GM12878 (cell line): Measurements from ENCODE around the gene ACTL8. TPM values are rescaled to one million over a fixed set of nuclear protein-coding genes. Genes with fewer than 3 reads are reported as not detected.

ENCODE experiments used
- ATAC-seq: fragments of 200-7000 bp; cut with Tn5 transposase; 3 replicates; pipeline ENCODE4 v1.9.1; 2020; ENCODE audit warnings: mild to moderate bottlenecking, moderate library complexity
- BruUV-seq: library from RNA; stranded (reverse); fragments of 400-500 nt; replicated peaks from 2 replicates; lab custom pipeline; 2021; lab: Mats Ljungman, UMichigan
- CTCF ChIA-PET: fragments of 300-600 bp; sonication (Branson Sonifier 250); formaldehyde crosslinking; extraction: SDS; loops from one replicate; lab custom pipeline; 2021; ENCODE audit warnings: inconsistent platforms; lab: Yijun Ruan, JAX
- POLR2A ChIA-PET: fragments of 350-600 bp; formaldehyde crosslinking; extraction: SDS; loops from one replicate; lab custom pipeline; 2021; ENCODE audit warnings: inconsistent platforms; lab: Charles Lee
- RAD21 ChIA-PET: fragments of 300-600 bp; sonication (Branson Sonifier 250); formaldehyde crosslinking; loops from one replicate; lab custom pipeline; 2023; ENCODE audit warnings: antibody characterized with exemption; ENCODE audit not compliant: unreplicated experiment; lab: Charles Lee
- SMC1A ChIA-PET: fragments of 300-600 bp; sonication (Branson Sonifier 250); formaldehyde crosslinking; loops from one replicate; lab custom pipeline; 2023; ENCODE audit not compliant: unreplicated experiment, uncharacterized antibody; lab: Charles Lee
- DNase-seq: peaks from one replicate; pipeline ENCODE4 v3.0.0-alpha.2; 2011; ENCODE audit warnings: low read depth, low spot score
- FAIRE-seq: peaks from 3 replicates; lab custom pipeline; 2011; peaks lifted over from hg19 to GRCh38; lab: Jason Lieb, UNC
- H2AFZ ChIP-seq: 2 replicates; pipeline ENCODE4 v1.6.0; 2011; ENCODE audit warnings: low read depth, low read length, control low read depth; ENCODE audit not compliant: control insufficient read depth
- H3K27ac ChIP-seq: 2 replicates; pipeline ENCODE4 v1.5.1; 2011; ENCODE audit warnings: control low read depth; ENCODE audit not compliant: control insufficient read depth, insufficient read depth
- H3K27me3 ChIP-seq, 2 experiments: replicated peaks in 1 of 2; 2 replicates each; pipeline versions ENCODE4 v1.6.0 to v1.6.1; 2011; ENCODE audit warnings: low read length in 1 of 2; ENCODE audit not compliant: control insufficient read depth in 2 of 2, insufficient read depth in 2 of 2
- H3K36me3 ChIP-seq, 2 experiments: 2 replicates each; pipeline ENCODE4 v1.5.1; 2011; ENCODE audit warnings: low read length in 1 of 2; ENCODE audit not compliant: control insufficient read depth in 2 of 2, insufficient read depth in 2 of 2
- H3K4me1 ChIP-seq: 2 replicates; pipeline ENCODE4 v1.6.1; 2011; ENCODE audit warnings: mild to moderate bottlenecking, low read length, moderate library complexity, mixed read lengths; ENCODE audit not compliant: control insufficient read depth, insufficient read depth
- H3K4me2 ChIP-seq: 2 replicates; pipeline ENCODE4 v1.6.0; 2011; ENCODE audit warnings: control low read depth; ENCODE audit not compliant: control insufficient read depth, insufficient read depth
- H3K4me3 ChIP-seq: fragments of 200-600 bp; sonication (generic); 2 replicates; pipeline ENCODE4 v1.5.1; 2016
- H3K79me2 ChIP-seq: 2 replicates; pipeline ENCODE4 v1.6.0; 2011; ENCODE audit warnings: low read length; ENCODE audit not compliant: control insufficient read depth, insufficient read depth
- H3K9ac ChIP-seq: 2 replicates; pipeline ENCODE4 v1.8.0; 2011; ENCODE audit warnings: low read length, control low read depth, mixed read lengths; ENCODE audit not compliant: control insufficient read depth, insufficient read depth
- H3K9me3 ChIP-seq: replicated peaks from 3 replicates; pipeline ENCODE4 v1.5.1; 2011; ENCODE audit warnings: mild to moderate bottlenecking, low read length; ENCODE audit not compliant: control insufficient read depth, insufficient read depth
- H4K20me1 ChIP-seq: 2 replicates; pipeline ENCODE4 v1.6.0; 2011; ENCODE audit not compliant: control insufficient read depth, insufficient read depth
- BCL11A ChIP-seq: IDR thresholded peaks from 2 replicates; pipeline ENCODE4 v1.6.1; 2011; ENCODE audit warnings: low read depth, low read length
- CBX5 ChIP-seq: sonication (generic); IDR thresholded peaks from 2 replicates; pipeline ENCODE4 v1.6.1; 2016; ENCODE audit warnings: low read depth, moderate library complexity, mild to moderate bottlenecking, inconsistent platforms
- CHD2 ChIP-seq: IDR thresholded peaks from 2 replicates; pipeline ENCODE4 v1.6.1; 2011; ENCODE audit warnings: low read depth, low read length, improper control_type of control experiment, borderline replicate concordance
- EED ChIP-seq: sonication (generic); IDR thresholded peaks from 2 replicates; pipeline ENCODE4 v1.6.1; 2016; ENCODE audit warnings: antibody characterized with exemption, low read depth
- IKZF2 ChIP-seq, 2 experiments: fragments of 450-650 bp; IDR thresholded peaks; 2 replicates each; pipeline ENCODE4 v1.6.1; 2017; ENCODE audit warnings: mild to moderate bottlenecking in 2 of 2, moderate library complexity in 2 of 2
- KDM1A ChIP-seq: fragments of 200-600 bp; sonication (generic); IDR thresholded peaks from 2 replicates; pipeline ENCODE4 v1.6.1; 2016; ENCODE audit warnings: borderline replicate concordance
- NRF1 ChIP-seq: conservative IDR thresholded peaks from 2 replicates; pipeline ENCODE4 v1.6.1; 2011; ENCODE audit warnings: mild to moderate bottlenecking, low read depth, low read length, improper control_type of control experiment
- RCOR1 ChIP-seq: conservative IDR thresholded peaks from 2 replicates; pipeline ENCODE4 v1.6.1; 2012; ENCODE audit warnings: low read depth, low read length, improper control_type of control experiment
- REST ChIP-seq: IDR thresholded peaks from 2 replicates; pipeline ENCODE4 v1.6.1; 2012; ENCODE audit warnings: mild to moderate bottlenecking, low read depth, low read length
- RUNX3 ChIP-seq: IDR thresholded peaks from 2 replicates; pipeline ENCODE4 v1.6.1; 2012; ENCODE audit warnings: low read length, inconsistent platforms
- SPI1 ChIP-seq: IDR thresholded peaks from 2 replicates; pipeline ENCODE4 v1.6.1; 2011; ENCODE audit warnings: low read depth, mild to moderate bottlenecking, low read length, moderate library complexity, borderline replicate concordance; ENCODE audit not compliant: insufficient read depth
- SRF ChIP-seq, 2 experiments: IDR thresholded peaks; 2 replicates each; pipeline ENCODE4 v1.6.1; 2011; ENCODE audit warnings: low read depth in 2 of 2, low read length in 2 of 2, mild to moderate bottlenecking in 1 of 2, moderate library complexity in 1 of 2
- SUPT20H ChIP-seq: IDR thresholded peaks from 2 replicates; pipeline ENCODE4 v1.6.1; 2011; ENCODE audit warnings: low read depth, mild to moderate bottlenecking, low read length, moderate library complexity, borderline replicate concordance; ENCODE audit not compliant: control insufficient read depth
- ZBED1 ChIP-seq: IDR thresholded peaks from 2 replicates; pipeline ENCODE4 v1.6.1; 2016; ENCODE audit warnings: borderline replicate concordance
- ZBTB40 ChIP-seq: fragments of 450-650 bp; IDR thresholded peaks from 2 replicates; pipeline ENCODE4 v1.6.1; 2016; ENCODE audit warnings: mild to moderate bottlenecking, moderate library complexity, borderline replicate concordance
- ZNF207 ChIP-seq: fragments of 450-650 bp; IDR thresholded peaks from 2 replicates; pipeline ENCODE4 v1.6.1; 2014; ENCODE audit warnings: antibody characterized with exemption, mild to moderate bottlenecking, borderline replicate concordance
- ZSCAN29 ChIP-seq: fragments of 450-650 bp; IDR thresholded peaks from 2 replicates; pipeline ENCODE4 v1.6.1; 2017; ENCODE audit warnings: mild to moderate bottlenecking, moderate library complexity
- WGBS: methylation state at CpG from one replicate; pipeline ENCODE4 v1.1.6; 2016; ENCODE audit warnings: low lambda C conversion rate; ENCODE audit not compliant: insufficient replicate concordance, insufficient coverage; ENCODE audit errors: missing lambda C conversion rate; 5-methylcytosine and 5-hydroxymethylcytosine counted together
- in situ Hi-C: fragments of 300-500 bp; cut with MboI; formaldehyde crosslinking; loops from 9 replicates; pipeline ENCODE4 v1.14.3; 2018; ENCODE audit warnings: mixed read lengths
- intact Hi-C: fragments of 100-400 bp; cut with micrococcal nuclease; formaldehyde crosslinking; loops from one replicate; pipeline ENCODE4 v1.14.2; 2022; ENCODE audit not compliant: unreplicated experiment
- polyA plus RNA-seq, 11 experiments: library from polyadenylated mRNA; depleted of rRNA in 4 of 11; unstranded in 6 of 11; stranded (reverse) in 5 of 11; fragments of >200 nt; fragmentation: Nextera tagmentation in 4 of 11; fragmentation: Illumina TruSeq in 1 of 11; extraction: Ambion mirVana in 4 of 11; extraction: Trizol in 1 of 11; gene quantifications; 1 replicate in 1 of 11; 2 replicates in 10 of 11; pipeline versions ENCODE4 v1.2.1 to v1.2.3, GENCODE V29; 2011 to 2016; ENCODE audit warnings: inconsistent platforms in 2 of 11, missing spikeins in 2 of 11, low read depth in 1 of 11
- total RNA-seq, 4 experiments: library from RNA; depleted of rRNA in 3 of 4; stranded (reverse); fragments of >200 nt in 3 of 4; fragmentation: Illumina TruSeq in 1 of 4; extraction: Trizol in 1 of 4; gene quantifications; 2 replicates each; pipeline versions ENCODE4 v1.2.1 to v1.2.3, GENCODE V29; 2013 to 2021

The ACTL8 gene
- total and polyA plus RNA-seq, 10 of the 15 experiments (the other 5 are each of a cell fraction or from before 2014, with no cell fraction given): 0.05 to 0.27 TPM; not detected in 8

GRCh38 chr1:17857996-17858395 lies 102.9 kb downstream of the ACTL8 start:
- RAD21 ChIA-PET: interaction anchor here (0.6 kb wide), 1 partner anchor 113 kb away, joined by 3 read pairs; no protein-coding TSS in a partner anchor
- Histone ChIP-seq H3K36me3 (no peaks in the 10 kb centered on the region), H4K20me1 (no peaks in the 10 kb centered on the region), H3K4me1 (no peaks in the 10 kb centered on the region), H3K9ac (no peak overlapping the region), H3K27ac (no peak overlapping the region), H3K4me3 (no peak overlapping the region), H3K27me3 (no peaks in the 10 kb centered on the region; a peak in 1 of 4 replicates), H3K79me2 (no peaks in the 10 kb centered on the region), H3K9me3 (no peaks in the 10 kb centered on the region), H3K4me2 (no peak overlapping the region), H2AFZ (no peak overlapping the region)
- in situ Hi-C loops (no loop called here), intact Hi-C loops (no loop called here)
- no peak for DNase-seq
- POLR2A ChIA-PET: no interaction called here
- SMC1A ChIA-PET: no interaction called here
- no TSS peak for BruUV-seq
- no peak for ATAC-seq
- FAIRE-seq: no peak
- no peak for TF ChIP-seq ZSCAN29
- TF ChIP-seq BCL11A: no peak
- TF ChIP-seq ZBTB40: no peak
- no peak for TF ChIP-seq ZNF207
- TF ChIP-seq EED: no peak
- TF ChIP-seq KDM1A: no peak
- TF ChIP-seq REST: no peak
- TF ChIP-seq SUPT20H: no peak
- no peak for TF ChIP-seq SRF (IDR thresholded peaks at IDR 0.05; ENCODE audit: low read depth in 2 of 2, low read length in 2 of 2)
- no peak for TF ChIP-seq RUNX3
- no peak for TF ChIP-seq CHD2
- TF ChIP-seq CBX5: no peak
- no peak for TF ChIP-seq IKZF2 (IDR thresholded peaks at IDR 0.05)
- no peak for TF ChIP-seq ZBED1
- TF ChIP-seq NRF1: no peak
- no peak for TF ChIP-seq SPI1
- no peak for TF ChIP-seq RCOR1
- CTCF ChIA-PET: no interaction called here
- 37% methylated on average over 5 of the region's 5 CpGs for WGBS
